ENCODE measurements around the gene DTNB. TPM values are rescaled to one million over a fixed set of nuclear protein-coding genes. Genes with fewer than 3 reads are reported as not detected.
"Not testable (repeated sequence)": the region's sequence is repeated elsewhere in the genome, so short reads cannot be mapped to it uniquely, and the experiment has no call there.

DTNB gene
- total and polyA plus RNA-seq, 2 of the 4 experiments (the other 2 are of a cell fraction): 3.8 to 5.3 TPM

- H3K4me1 ChIP-seq (ENCODE audit: control insufficient read depth, insufficient read depth, low read length); H3K18ac ChIP-seq (ENCODE audit: low read depth, low read length); H3K14ac ChIP-seq (replicated peaks; ENCODE audit: low read depth, low read length); DNase-seq; H2BK15ac ChIP-seq (ENCODE audit: low read depth, low read length); intact Hi-C loops (cut with micrococcal nuclease); H4K20me1 ChIP-seq (ENCODE audit: insufficient read depth, low read length); dilution Hi-C loops (cut with HindIII; ENCODE audit: low sequenced_read_pairs, unreplicated experiment); H3K4ac ChIP-seq (ENCODE audit: low read depth, low read length); H3K23ac ChIP-seq (ENCODE audit: low read depth, low read length); CTCF ChIA-PET; H3K27ac ChIP-seq (ENCODE audit: insufficient read depth, low read length); H3K9me1 ChIP-seq (ENCODE audit: insufficient read depth, low read length); POLR2A ChIA-PET (ENCODE audit: unreplicated experiment); H2BK20ac ChIP-seq (ENCODE audit: low read depth, low read length); H3K4me2 ChIP-seq (ENCODE audit: low read depth, low read length); H2AFZ ChIP-seq (replicated peaks; ENCODE audit: low read length, poor library complexity); ATAC-seq (ENCODE audit: low read depth); in situ Hi-C loops (cut with MboI; ENCODE audit: low sequenced_read_pairs); H3K27me3 ChIP-seq (ENCODE audit: control insufficient read depth, insufficient read depth, low read length); H3K9me3 ChIP-seq (ENCODE audit: control insufficient read depth, insufficient read depth, low read length); H2AK9ac ChIP-seq (replicated peaks; ENCODE audit: low read depth, low read length, poor library complexity); H2AK5ac ChIP-seq (ENCODE audit: low read depth, low read length); H3K56ac ChIP-seq (ENCODE audit: extremely low read depth, insufficient read depth, low read length); H3K36me3 ChIP-seq (ENCODE audit: control insufficient read depth, insufficient read depth, low read length); H4K91ac ChIP-seq (ENCODE audit: insufficient read depth, low read depth, low read length); BruUV-seq (replicated peaks); H4K8ac ChIP-seq (ENCODE audit: low read depth in 2 of 2, low read length in 2 of 2); H3K9ac ChIP-seq (ENCODE audit: low read depth, low read length); H4K5ac ChIP-seq (ENCODE audit: low read depth, low read length); H2BK5ac ChIP-seq (ENCODE audit: low read depth, low read length, poor library complexity, severe bottlenecking); H2BK120ac ChIP-seq (ENCODE audit: low read depth, low read length); H3K79me1 ChIP-seq (ENCODE audit: low read depth in 1 of 2, low read length in 2 of 2); H3K4me3 ChIP-seq (ENCODE audit: insufficient read depth, low read depth, low read length): not testable (repeated sequence)
- WGBS, 2 experiments (ENCODE audit: extremely low coverage in 2 of 2, insufficient read length in 1 of 2): 60% methylated on average over 2 of the region's 22 CpGs; no CpG with 5 or more reads in 1 of the 2 experiments
These were observed 138.4 kb downstream of the DTNB start for GRCh38 chr2:25534937-25535336.
